Cortex of kidney (tissue), 1 donor: ENCODE measurements around the gene PLXNA1.

ENCODE experiments used
- DNase-seq: peaks from one replicate; lab custom pipeline; 2025; lab: John Stamatoyannopoulos, UW

The PLXNA1 gene

DNA sequence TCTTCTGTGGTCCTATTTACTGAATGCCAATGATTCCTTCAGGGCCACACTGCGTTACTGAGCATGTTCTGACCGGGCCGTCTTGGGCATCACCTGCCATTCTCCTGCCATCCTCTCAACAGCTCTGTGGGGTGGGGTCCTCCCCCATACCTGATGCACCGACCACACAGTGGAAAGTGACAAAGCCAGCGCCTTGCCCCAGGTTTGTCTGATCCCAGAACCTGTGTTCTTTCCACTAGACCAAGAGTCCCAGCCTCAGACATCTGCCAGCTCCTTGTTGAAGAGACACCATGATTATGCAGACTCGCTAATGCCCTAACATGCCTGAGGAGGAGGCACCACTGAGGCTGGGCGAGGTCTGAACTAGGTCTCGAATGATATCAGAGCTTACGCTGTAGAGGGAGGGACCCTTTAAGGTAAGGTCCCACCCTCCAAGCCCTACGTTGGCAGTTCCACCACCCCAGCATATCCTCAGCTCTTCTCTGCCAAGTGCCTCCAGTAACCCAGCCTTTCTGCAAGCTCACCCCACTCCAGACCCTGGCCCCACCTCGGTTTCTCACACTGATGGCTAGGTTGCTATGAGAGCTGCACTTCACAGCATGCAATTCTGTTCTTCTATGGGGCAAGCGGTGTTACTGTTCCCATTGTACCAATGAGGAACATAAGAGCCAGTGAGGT is 29.8 kb upstream of the PLXNA1 start:
- DNase-seq: no peak

DNA sequence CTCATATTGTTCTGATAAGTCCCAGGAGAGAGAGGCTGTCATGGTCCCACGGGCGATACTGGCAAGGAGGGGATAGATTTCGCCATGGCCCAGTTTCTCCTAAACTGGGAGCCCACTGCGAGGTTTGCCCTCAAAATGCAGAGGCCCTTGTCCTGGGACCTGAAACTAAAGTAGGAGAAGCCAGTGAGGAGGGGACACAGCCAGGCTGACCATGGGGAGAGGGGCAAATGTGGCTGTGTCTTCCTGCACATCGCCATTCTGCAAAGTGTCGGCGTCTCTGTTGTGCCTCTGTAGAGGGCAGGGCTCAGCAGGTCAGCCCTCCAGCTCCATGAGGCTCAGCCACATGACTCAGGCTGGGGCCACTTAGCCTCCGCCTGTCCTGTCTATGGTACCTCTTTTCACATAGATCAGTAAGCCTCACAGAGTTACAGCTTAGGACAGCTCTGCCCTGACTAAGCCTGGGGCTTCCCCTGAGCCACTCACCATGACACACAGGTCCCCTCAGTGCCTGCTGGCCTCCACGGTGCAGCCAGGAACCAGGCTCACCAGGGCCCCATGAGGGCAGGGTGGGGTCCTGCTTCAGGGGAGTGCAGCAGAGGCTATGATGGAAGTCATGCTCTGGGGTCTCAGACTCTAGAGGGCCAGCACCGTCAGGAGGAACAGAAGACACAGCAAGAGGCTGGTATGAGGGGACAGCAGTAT is 28.6 kb upstream of the PLXNA1 start:
- DNase-seq: no peak

- no peak for DNase-seq
Observed at GRCh38 chr3:126955004-126955790, 27.7 kb upstream of the PLXNA1 start.

DNA sequence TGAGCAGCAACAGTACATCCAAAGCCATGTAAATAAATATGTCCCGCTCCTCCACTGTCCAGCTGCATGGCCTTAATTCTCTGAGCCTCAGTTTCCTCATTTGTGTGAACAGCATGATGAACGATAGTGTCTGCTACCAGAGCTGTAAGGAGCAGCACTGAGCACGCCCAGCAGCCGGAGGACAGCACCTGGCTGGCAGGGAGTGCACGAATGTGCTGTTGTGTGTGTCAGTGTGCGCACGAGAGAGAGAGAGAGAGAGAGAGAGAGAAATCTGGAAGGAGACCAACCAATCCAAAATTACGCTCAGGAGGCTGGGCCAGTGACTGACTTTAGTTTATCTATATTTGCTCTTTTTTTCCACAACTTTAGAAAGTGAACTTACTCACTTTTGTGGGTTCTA is 26.6 kb upstream of the PLXNA1 start:
- no peak for DNase-seq

GRCh38 chr3:126956866-126957650 is 25.9 kb upstream of the PLXNA1 start:
- no peak for DNase-seq

- no peak for DNase-seq
Observed at GRCh38 chr3:126957776-126958637, 24.9 kb upstream of the PLXNA1 start.

DNA sequence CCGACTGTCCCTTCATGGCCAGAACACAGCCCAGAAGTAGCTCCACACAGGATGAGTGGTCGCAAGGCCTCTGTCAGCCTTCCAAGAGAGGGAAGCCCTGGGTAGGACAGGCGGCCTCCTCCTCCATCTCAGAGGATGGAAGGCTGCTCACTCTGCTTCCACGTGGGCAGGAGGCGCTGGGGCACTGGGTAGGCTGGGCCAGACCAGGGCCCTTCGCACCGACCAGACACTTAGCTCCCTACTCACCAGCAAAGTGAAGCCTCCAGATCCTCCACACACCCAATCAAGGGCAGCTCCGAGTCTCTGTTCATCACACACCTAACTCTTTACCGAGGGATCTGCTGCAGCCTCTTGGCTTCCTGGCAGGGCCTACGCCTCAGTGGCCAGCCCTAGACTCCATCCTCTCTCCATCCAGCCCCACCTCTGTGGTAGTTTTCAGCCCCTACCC is 24.3 kb upstream of the PLXNA1 start:
- DNase-seq: no peak

DNA sequence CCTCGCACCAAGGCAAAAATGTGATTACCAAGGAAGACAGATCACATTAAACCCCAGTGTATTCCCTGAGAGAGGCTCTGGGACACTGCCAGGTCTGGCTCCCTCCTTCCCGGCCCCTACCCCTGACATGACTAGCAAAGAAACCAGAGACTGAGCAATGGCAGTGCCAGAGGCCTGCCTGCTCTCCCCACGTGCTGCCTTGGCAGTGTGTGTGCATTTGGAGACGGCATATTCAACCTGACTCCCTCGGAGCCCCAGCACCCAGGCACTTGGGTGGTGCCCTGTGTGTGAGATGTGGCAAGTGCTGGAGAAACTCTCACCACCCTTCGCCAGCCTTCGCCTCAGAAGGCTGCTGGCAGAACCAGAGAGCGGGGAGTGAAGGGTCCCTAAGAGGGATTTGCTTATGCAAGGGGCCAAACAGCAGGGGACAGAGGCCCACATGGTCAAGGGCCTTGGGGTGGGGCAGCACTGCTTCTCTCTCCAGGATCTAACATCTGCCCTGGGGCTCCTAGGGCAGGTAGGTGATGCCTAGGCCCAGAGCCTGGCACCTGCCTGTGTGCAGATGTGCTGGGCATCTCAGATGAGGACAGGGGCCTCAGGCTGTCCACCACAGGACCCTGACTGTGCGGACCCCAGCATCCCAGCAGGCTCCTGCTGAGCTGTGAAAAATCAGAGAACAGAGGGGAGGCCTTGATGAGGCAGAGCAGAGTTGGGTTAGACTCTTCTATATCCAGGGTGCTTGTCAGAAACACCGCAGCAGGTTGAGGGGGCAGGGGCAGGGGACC is 23.6 kb upstream of the PLXNA1 start:
- no peak for DNase-seq

GRCh38 chr3:126959921-126960603 is 22.9 kb upstream of the PLXNA1 start:
- DNase-seq: no peak

DNA sequence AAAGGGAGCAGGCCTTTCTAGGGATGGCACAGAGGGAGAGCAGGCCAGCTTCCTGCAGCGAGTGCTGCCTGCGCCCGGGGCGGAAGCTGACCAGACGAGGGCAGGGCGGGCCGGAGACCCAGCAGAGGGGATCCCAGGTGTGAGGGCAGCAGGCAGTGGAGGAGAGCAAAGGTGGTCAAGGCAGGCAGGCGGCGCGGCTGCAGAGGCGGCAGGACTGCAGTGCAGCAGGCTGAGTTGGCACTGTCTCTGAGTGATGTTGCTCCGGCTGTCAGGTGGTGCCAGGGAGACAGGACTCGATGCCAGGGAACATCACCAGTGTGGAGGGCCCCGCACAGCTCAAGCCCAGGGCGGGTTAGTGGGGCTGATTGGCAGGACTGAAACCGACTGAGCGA is 22.3 kb upstream of the PLXNA1 start:
- DNase-seq: no peak

DNA sequence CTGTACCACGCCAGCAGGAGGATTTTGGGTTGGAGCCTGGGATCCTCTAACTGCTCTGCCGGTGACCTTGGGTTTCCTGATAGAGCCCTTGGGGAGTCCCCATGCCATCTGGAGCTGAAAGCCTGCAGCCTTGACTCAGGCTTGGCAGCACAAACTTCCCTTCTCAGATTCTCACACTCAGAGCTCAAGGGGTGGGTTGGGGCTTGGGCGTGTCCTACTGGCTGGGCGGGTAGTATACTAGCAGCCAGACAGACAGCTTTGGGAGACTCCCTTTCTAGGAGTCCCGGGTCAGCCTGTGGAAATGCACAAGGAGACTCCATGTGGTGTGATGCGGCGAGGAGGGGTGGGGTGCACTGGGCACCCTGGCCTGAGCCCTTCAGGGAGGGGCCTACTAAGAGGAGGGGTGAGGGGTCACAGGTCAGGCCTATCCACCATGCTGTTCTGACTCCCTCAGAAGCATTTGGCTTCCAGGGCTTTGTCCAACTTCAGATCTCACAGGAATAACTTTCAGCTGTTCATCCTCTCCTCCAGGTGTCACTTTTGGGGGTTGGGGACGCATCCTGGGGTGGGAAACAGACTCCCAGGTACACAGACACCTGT is 21.6 kb upstream of the PLXNA1 start:
- no peak for DNase-seq

DNA sequence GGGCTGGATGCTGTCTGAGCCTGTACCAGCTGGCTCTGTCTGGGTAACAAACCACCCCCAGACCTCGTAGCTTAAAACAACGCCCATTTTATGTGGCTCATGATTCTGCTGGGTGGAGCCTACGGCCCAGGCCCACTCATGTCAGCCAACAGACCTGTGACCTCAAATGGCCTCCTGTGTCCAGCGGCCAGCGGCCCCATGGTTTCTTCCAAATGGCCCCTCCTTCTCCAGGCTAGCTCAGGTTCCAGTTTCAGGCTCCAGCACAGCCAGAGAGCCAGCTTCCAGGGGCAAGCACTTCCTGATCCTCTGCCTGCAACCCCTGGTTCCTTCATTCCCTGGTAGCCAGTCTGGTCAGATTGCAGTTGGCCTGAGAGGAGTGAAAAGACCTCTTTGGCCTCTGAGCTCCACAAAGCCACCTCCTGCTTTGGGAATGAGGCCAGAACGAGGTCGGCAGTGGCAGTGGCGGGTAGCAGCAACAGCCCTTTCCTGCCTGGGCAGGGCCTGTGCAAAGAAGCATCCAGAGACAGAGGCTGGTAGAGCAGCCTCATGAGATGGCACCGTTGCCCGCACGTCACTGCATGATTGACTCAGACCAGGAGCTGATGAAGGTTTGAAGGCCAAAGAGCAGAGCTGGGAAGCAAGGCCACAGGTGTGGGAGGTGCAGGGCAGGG is 21.0 kb upstream of the PLXNA1 start:
- DNase-seq: no peak

DNA sequence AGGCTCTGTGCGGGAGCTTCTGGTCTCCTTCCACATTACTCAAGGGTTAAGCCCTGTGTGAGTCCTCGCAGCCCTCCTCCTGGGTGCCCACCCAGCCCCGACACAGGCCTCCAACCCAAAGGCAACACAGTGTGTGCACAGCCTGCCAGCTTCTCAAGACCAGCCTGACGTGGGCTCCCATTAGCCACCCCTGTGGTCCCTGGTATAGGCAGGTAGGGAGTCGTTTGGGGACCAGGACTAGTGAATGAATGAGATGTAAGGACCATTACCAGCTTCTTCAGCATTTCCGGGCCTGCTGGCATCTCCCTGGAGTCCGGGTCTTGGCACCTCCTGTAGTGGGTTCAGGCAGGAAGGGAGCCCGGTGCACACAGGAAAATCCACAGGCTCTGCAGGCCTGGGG is 20.2 kb upstream of the PLXNA1 start:
- no peak for DNase-seq

- DNase-seq: no peak
Observed at GRCh38 chr3:126963261-126964190, 19.4 kb upstream of the PLXNA1 start.

- no peak for DNase-seq
Observed at GRCh38 chr3:126964261-126964660, 18.7 kb upstream of the PLXNA1 start.

DNA sequence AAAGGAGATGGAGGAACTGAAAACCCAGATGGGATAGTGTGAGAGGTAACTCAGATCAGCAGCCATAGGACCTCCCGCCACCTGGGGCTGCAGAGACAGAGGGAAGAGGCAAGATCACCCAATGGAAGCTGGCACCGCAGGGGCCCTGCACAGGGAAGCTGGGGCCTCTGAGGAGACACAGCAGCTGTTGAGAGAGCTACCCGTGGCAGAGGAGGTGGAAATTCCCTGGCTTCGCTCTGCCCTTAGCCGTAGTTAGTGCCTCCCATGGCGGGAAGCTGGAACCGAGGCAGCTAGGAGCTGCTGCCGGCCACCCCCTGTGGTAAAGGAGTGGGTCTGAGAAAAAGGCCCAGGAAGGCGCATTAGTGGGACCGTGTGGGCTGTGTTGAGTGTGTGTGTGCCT is 18.0 kb upstream of the PLXNA1 start:
- DNase-seq: no peak

DNA sequence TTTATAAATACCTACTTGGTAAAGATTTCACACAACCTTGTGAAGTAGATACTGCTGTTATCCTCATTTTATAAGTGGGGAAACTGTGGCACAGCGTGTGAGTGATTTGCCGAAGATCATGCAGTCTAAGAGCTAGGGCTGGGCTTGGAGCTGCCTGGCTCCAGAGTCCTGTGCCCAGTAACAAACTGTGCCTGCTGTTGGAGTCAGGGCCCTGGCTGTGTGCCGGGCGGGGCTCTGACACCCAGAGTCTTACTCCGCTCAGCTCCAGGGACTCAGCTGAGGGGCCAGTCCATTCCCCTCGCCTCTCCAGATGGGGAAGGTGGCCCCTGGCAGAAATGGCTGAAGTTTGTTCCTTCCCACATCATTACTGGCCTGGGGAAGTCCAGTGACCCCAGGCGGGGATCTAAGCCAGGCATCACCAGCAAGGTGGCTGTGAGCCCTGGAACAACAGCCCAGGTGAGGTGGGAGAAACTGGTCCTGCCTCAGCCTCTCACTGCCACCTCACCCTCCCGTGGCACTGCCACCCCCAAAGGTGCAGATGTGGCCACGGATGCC is 17.3 kb upstream of the PLXNA1 start:
- no peak for DNase-seq
